HG03457 (cell line): ENCODE data around the gene PCDHB2.
"Not testable (repeated sequence)": the region's sequence is repeated elsewhere in the genome, so short reads cannot be mapped to it uniquely, and the experiment has no call there.

Experiments
- ATAC-seq: cut with Tn5 transposase; IDR thresholded peaks from one replicate; pipeline ENCODE4 v1.9.1; 2021; ENCODE audit warnings: moderate number of reproducible peaks; ENCODE audit not compliant: unreplicated experiment

The PCDHB2 gene

DNA sequence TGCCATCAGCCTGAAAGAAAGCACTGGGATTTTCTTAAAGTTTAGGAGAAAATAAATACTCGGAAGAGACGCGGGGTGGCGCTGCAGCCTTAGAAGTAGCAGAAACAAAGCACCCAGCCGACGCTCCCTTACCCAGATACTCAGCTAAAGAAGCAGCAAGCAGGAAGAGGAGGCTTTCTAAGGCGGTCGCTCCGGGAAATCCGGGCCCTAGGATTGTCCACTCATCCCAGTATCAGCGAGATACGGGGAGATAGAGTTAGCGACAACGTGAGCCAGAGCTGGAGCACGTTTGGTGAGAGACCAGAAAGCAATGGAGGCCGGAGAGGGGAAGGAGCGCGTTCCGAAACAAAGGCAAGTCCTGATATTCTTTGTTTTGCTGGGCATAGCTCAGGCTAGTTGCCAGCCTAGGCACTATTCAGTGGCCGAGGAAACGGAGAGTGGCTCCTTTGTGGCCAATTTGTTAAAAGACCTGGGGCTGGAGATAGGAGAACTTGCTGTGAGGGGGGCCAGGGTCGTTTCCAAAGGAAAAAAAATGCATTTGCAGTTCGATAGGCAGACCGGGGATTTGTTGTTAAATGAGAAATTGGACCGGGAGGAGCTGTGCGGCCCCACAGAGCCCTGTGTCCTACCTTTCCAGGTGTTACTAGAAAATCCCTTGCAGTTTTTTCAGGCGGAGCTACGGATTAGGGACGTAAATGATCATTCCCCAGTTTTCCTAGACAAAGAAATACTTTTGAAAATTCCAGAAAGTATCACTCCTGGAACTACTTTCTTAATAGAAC lies at the start of gene PCDHB2:
Gene PCDHB2, plus strand, starts transcription at position 135 of the 782 bp plus-strand sequence. Its CDS starts 176 bp downstream, at position 311.
- no peak for ATAC-seq

DNA sequence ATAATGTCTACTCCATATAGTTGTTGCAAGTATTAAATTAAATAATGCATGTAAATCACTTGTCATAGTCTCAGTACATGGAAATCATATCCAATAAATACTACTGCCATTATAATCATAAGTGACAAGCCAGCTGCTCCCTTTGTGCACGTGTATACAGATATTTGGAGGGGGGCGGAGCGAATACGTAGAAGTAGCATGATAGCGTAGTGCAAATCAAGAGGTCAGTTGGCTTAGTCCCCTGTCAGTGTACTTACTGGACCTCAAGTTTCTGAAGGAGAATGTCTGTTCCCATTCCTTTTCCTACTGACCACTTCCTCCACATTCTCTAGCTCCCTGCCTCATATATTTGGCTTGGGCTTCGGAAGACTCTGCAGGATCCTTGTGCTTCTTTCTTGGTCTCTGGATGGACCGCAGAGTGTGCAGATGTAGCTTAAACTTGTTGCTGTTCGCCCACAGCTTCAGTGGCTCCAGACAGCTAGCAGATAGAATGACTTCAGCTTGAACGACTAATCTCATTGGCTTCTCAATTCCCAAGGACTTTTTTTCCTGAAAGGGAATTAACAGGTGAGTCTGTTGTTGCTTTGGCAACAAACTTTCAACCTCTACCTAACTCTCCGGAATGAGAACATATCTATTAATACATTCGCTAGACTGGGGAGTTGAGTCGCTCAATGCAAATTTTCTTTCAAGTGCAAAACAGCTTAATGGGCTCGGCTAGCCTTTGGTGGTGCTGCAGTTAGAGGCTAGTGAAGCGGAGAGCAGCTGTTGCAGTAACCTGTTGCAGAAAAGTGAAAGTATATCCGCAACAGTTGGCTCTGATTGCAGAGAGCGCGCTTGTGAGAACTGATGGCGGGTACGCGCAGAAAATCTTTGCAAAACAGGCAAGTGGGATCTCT lies 43.5 kb upstream of the PCDHB2 start, which contains the start of gene PCDHB1:
Gene PCDHB1, plus strand, starts transcription at position 753 of the 899 bp plus-strand sequence. Its CDS starts 97 bp downstream, at position 850.
- ATAC-seq = no peak

DNA sequence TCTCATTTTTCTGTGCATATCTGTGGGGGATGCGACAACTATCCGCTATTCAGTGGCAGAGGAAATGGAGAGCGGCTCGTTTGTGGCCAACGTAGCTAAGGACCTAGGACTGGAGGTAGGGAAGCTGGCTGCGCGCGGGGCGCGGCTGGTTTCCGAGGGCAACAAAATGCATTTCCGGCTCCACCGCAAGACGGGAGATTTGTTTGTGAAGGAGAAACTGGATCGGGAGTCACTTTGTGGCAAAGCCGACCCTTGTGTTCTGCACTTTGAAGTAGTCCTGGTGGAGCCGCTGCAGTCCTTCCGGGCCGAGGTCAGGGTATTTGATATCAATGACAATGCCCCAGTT lies 42.9 kb upstream of the PCDHB2 start:
- ATAC-seq = no peak

DNA sequence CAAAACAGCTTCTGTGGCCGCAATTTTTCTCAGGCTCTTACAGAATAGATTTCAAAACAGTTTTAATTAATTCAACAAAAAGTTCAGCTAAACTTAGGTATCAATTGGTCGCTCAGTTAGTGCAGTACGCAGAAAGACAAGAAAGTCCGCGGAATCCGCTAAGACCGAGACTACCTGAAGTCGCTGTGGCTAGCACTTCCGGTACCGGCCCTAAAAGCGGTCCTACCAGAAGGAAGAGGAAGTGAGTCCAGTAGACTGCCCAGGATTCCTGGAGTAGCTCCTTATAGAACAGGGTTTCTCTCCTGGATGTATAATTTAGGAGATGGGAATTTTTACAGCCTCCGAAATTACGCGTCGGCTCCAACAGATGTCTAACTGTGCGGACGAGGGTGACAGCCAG lies 16.6 kb upstream of the PCDHB2 start:
- no peak for ATAC-seq

DNA sequence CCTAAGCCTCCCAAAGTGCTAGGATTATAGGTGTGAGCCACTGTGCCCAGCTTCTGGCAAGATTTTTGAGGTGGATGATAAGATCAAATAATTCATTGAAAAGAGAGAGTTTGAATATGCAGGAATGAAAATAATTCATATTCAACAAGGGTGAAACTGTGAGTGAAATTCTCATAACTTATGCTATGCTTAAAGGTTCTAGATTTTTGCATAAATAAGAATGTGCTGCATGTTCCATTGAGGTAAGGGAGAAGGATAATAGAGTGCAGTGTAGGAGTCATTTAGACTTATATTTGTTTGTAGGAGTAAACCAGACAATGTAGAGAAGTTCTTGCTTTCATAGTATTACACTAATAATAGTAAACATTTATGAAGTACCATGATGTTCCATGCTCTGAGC lies 12.2 kb upstream of the PCDHB2 start:
- ATAC-seq = no peak

DNA sequence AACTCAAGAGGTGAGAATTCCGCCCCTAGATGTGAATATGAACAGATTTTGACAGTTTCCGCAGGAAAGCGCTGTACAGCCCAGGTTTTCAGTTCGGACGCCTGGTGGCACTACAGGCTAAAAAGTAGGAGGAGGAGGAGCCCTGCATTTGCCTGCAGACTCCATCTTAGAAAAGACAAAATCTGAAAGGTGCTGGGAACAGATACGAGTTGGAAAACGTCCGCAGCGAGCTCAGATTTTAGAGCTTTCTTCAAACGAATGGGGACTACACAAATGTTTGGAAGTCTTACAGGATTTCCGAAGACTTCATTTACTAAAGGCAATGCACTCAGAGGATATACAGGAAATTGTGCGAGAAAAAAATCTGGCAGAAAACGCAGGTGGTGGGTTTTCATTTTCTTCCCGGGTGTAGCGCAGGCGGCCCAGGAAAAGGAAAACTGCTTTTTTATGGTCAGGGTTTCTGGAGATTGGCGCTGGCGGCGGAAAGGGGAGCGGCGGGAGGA lies 9.9 kb upstream of the PCDHB2 start:
- ATAC-seq = no peak

DNA sequence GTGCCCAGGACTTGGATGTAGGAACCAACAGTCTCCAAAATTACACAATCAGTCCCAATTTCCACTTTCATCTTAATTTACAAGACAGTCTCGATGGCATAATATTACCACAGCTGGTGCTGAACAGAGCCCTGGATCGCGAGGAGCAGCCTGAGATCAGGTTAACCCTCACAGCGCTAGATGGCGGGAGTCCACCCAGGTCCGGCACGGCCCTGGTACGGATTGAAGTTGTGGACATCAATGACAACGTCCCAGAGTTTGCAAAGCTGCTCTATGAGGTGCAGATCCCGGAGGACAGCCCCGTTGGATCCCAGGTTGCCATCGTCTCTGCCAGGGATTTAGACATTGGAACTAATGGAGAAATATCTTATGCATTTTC lies 837 bp downstream of the PCDHB2 start:
- ATAC-seq = no peak

DNA sequence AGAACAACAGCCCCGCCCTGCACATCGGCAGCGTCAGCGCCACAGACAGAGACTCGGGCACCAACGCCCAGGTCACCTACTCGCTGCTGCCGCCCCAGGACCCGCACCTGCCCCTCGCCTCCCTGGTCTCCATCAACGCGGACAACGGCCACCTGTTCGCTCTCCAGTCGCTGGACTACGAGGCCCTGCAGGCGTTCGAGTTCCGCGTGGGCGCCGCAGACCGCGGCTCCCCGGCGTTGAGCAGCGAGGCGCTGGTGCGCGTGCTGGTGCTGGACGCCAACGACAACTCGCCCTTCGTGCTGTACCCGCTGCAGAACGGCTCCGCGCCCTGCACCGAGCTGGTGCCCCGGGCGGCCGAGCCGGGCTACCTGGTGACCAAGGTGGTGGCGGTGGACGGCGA lies 1.8 kb downstream of the PCDHB2 start:
- ATAC-seq = not testable (repeated sequence)

DNA sequence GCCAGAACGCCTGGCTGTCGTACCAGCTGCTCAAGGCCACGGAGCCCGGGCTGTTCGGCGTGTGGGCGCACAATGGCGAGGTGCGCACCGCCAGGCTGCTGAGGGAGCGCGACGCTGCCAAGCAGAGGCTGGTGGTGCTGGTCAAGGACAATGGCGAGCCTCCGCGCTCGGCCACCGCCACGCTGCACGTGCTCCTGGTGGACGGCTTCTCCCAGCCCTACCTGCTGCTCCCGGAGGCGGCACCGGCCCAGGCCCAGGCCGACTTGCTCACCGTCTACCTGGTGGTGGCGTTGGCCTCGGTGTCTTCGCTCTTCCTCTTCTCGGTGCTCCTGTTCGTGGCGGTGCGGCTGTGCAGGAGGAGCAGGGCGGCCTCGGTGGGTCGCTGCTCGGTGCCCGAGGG lies 2.2 kb downstream of the PCDHB2 start:
- not testable (repeated sequence) for ATAC-seq

DNA sequence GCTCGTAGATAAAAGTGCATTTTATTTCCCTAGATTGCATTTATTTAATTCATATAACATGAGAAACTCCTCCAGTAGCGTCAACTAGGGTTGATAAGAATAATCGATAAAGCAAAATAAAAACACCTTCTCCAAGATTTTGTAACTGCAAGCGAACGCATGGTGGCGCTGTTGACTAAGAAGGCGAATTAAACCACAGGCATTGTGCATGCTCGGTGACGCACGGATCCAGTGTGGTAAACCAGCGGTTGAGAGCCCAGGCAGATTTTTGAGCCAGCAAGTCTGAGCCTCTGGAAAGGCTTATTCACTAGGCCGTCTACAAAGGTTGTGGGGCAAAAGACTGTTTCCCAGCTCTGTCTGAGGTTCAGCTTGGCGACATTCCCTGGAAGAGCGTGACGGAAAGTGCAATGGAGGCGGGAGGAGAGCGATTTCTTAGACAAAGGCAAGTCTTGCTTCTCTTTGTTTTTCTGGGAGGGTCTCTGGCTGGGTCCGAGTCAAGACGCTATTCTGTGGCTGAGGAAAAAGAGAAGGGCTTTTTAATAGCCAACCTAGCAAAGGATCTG lies 5.9 kb downstream of the PCDHB2 start, which contains the start of gene PCDHB3:
Gene PCDHB3, plus strand, starts transcription at position 231 of the 563 bp plus-strand sequence. Its CDS starts 177 bp downstream, at position 408.
- ATAC-seq = no peak

DNA sequence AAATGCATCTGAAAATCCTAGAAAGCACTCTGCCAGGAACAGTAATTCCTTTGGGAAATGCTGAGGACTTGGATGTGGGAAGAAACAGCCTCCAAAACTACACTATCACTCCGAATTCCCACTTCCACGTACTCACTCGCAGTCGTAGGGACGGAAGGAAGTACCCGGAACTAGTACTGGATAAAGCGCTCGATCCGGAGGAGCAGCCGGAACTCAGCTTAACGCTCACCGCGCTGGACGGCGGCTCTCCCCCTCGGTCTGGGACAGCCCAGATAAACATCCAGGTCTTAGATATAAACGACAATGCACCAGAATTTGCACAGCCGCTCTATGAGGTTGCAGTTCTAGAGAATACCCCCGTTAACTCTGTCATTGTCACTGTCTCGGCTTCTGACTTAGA lies 6.6 kb downstream of the PCDHB2 start:
- no peak for ATAC-seq

DNA sequence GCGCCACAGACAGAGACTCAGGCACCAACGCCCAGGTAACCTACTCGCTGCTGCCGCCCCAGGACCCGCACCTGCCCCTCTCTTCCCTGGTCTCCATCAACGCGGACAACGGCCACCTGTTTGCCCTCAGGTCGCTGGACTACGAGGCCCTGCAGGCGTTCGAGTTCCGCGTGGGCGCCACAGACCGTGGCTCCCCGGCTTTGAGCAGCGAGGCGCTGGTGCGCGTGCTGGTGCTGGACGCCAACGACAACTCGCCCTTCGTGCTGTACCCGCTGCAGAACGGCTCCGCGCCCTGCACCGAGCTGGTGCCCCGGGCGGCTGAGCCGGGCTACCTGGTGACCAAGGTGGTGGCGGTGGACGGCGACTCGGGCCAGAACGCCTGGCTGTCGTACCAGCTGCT lies 7.7 kb downstream of the PCDHB2 start:
- ATAC-seq = not testable (repeated sequence)

DNA sequence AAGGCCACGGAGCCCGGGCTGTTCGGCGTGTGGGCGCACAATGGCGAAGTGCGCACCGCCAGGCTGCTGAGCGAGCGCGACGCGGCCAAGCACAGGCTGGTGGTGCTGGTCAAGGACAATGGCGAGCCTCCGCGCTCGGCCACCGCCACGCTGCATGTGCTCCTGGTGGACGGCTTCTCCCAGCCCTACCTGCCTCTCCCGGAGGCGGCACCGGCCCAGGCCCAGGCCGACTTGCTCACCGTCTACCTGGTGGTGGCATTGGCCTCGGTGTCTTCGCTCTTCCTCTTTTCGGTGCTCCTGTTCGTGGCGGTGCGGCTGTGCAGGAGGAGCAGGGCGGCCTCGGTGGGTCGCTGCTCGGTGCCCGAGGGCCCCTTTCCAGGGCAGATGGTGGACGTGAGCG lies 8.1 kb downstream of the PCDHB2 start:
- not testable (repeated sequence) for ATAC-seq

DNA sequence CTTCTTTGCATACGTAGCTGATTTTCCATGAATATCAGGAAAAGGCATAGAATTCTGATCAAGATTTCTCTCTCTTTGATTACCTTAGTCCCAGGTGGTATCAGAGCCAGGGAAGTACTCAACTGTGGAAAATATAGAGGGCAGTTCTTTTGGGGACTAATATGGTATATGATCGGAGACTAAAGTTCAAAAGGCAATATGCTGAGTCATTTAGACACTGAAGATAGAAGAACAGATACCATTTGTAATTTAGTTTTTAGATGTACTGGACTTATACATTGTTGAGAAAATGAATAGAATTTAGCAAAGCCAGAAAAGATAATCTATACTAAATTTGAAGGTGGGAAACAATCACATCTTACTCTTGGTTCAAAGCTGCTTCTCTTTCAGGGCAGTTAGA lies 10.9 kb downstream of the PCDHB2 start:
- ATAC-seq = no peak

DNA sequence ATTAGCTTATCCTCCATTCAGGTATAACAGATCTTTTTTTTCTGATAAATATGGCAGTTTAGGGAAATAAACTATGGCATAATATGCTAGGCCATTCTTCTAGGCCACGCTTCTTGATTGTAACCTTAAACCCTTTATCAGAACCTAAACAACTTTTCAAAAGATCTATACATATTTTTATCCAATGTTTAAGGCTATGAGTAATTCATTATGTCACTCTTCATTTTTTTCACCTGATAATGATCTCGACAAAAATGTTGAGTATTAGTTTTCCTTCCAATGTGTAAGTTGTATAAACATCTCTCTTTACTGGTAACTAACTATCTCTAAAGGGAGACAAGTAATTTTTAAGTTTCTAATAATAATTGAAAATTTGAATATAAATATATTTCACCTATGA lies 24.8 kb downstream of the PCDHB2 start:
- no peak for ATAC-seq

DNA sequence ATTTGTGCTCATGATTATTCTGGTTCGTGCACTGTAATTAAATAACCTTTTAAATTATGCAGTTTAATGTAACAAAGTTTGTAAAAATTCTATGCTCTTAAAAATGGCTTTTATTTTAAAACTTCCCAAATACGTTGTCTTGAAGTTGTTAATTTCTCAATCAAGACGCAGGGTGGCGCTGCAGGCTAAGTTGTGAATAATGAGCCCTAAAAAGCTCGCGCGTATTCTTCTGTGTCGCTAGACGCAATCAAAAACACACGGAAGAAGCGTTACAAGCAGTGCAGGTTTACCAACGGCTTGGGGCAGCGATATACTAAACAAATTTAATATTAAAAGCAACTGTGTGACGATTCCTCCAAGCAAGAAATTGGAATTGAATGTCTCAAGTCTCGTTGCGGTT lies 27.1 kb downstream of the PCDHB2 start, which contains the start of gene PCDHB4:
Gene PCDHB4, plus strand, starts transcription at position 256 of the 400 bp plus-strand sequence. CDS start 181 bp downstream, outside the sequence.
- ATAC-seq = no peak

DNA sequence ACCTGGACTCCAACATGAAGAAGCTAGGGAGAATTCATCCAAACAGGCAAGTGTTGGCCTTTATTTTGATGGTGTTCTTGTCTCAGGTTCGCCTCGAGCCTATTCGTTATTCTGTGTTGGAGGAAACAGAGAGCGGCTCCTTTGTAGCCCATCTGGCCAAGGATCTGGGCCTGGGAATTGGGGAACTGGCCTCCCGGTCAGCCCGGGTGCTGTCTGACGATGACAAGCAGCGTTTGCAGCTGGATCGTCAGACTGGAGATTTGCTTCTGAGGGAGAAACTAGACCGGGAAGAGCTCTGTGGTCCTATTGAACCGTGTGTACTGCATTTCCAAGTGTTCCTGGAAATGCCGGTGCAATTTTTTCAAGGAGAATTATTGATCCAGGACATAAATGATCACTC lies 27.6 kb downstream of the PCDHB2 start:
- no peak for ATAC-seq

DNA sequence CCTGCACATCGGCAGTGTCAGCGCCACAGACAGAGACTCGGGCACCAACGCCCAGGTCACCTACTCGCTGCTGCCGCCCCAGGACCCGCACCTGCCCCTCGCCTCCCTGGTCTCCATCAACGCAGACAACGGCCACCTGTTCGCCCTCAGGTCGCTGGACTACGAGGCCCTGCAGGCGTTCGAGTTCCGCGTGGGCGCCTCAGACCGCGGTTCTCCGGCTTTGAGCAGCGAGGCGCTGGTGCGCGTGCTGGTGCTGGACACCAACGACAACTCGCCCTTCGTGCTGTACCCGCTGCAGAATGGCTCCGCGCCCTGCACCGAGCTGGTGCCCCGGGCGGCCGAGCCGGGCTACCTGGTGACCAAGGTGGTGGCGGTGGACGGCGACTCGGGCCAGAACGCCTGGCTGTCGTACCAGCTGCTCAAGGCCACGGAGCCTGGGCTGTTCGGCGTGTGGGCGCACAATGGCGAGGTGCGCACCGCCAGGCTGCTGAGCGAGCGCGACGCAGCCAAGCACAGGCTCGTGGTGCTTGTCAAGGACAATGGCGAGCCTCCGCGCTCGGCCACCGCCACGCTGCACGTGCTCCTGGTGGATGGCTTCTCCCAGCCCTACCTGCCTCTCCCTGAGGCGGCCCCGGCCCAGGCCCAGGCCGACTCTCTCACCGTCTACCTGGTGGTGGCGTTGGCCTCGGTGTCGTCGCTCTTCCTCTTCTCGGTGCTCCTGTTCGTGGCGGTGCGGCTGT lies 29.2 kb downstream of the PCDHB2 start:
- not testable (repeated sequence) for ATAC-seq

DNA sequence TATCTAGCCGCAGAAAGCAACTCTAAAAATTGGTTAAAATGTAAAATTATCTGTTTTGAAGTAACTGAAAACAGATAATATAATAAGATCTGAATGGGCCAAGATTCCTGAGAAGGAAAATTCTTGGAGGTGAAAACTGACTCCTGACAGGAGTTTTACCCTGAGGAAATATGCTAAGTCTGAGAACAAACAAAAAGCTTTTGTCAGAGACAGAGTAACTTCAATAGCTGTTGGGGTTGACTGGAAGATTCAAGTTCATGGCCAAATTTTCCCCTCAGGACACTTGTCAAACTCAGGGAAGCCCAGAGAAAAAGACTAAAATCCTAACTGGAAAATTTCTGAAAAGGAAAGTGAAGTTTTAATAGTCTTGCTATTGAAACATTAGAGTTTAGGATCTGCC lies 32.9 kb downstream of the PCDHB2 start:
- no peak for ATAC-seq

DNA sequence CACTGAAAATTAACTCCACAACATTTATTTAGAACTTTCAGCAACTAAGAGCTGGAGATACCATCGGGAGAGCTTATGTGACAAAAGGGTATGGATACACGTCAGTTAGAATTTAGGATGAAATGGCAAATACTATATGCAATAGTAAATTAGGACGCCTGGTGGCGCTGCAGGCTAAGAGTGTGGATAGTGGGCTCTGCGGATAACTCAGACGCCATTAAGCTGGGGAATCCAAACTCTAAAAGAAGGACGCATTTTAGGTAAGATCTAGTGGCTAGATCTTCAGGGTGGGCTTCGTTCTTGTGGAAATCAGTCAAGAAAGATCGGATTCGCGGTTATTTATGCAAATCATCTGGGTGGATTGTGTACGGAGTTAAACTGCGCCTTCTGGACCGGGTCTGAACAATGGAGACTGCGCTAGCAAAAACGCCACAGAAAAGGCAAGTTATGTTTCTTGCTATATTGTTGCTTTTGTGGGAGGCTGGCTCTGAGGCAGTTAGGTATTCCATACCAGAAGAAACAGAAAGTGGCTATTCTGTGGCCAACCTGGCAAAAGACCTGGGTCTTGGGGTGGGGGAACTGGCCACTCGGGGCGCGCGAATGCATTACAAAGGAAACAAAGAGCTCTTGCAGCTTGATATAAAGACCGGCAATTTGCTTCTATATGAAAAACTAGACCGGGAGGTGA lies 40.8 kb downstream of the PCDHB2 start, which contains the start of gene PCDHB5:
Gene PCDHB5, plus strand, starts transcription at position 177 of the 688 bp plus-strand sequence. Its CDS starts 229 bp downstream, at position 406.
- ATAC-seq = no peak
